Uterus (tissue), 4 donors: ENCODE measurements around the gene SGIP1. TPM values are rescaled to one million over a fixed set of nuclear protein-coding genes. Genes with fewer than 3 reads are reported as not detected.

Experiments
- DNase-seq, 2 donors: peaks; one replicate each; pipeline ENCODE4 v3.0.0-alpha.2; 2019 to 2020
- H3K27ac ChIP-seq, 2 donors: fragments of 200-600 bp; sonication (generic); 1 replicate in 1 of 2; 2 replicates in 1 of 2; pipeline ENCODE4 v1.5.1; 2016 to 2018
- H3K27me3 ChIP-seq, 2 donors: fragments of 200-600 bp; sonication (generic); one replicate each; pipeline ENCODE4 v1.5.1; 2018 to 2019; ENCODE audit warnings: control low read depth in 1 of 2
- H3K36me3 ChIP-seq, 2 donors: fragments of 200-600 bp; sonication (generic); one replicate each; pipeline ENCODE4 v1.5.1; 2019; ENCODE audit warnings: control low read depth in 1 of 2
- H3K4me1 ChIP-seq, 2 donors: fragments of 200-600 bp; sonication (generic); one replicate each; pipeline ENCODE4 v1.5.1; 2018 to 2019; ENCODE audit warnings: control low read depth in 1 of 2
- H3K4me3 ChIP-seq, 2 donors: fragments of 200-600 bp; sonication (generic); 1 replicate in 1 of 2; 2 replicates in 1 of 2; pipeline ENCODE4 v1.5.1; 2018 to 2019; ENCODE audit warnings: mild to moderate bottlenecking in 1 of 2
- H3K9me3 ChIP-seq, 2 donors: fragments of 200-600 bp; sonication (generic); one replicate each; pipeline ENCODE4 v1.5.1; 2019; ENCODE audit warnings: control low read depth in 1 of 2
- POLR2A ChIP-seq, 2 donors: fragments of 450-650 bp; IDR thresholded peaks; one replicate each; pipeline ENCODE4 v1.6.1; 2016; ENCODE audit warnings: antibody characterized with exemption in 2 of 2, mild to moderate bottlenecking in 1 of 2, moderate library complexity in 1 of 2
- intact Hi-C: fragments of 100-400 bp; cut with DNase I; formaldehyde crosslinking; loops from one replicate; pipeline ENCODE4 v1.15.1; 2023; ENCODE audit warnings: low total_unique reads
- total RNA-seq, 4 donors: library from RNA; depleted of rRNA in 3 of 4; stranded (reverse); fragments of >200 nt in 3 of 4; gene quantifications; one replicate each; pipeline versions ENCODE4 v1.1.0 to v1.2.4, GENCODE V29; 2014 to 2023
- TF ChIP-seq, protein P1 (sequence below), 4 experiments: fragments of 200-600 bp in 2 of 4; fragments of 450-650 bp in 2 of 4; sonication (generic) in 2 of 4; IDR thresholded peaks; one replicate each; pipeline ENCODE4 v1.5.1; 2016 to 2019; ENCODE audit warnings: antibody characterized with exemption in 4 of 4, mild to moderate bottlenecking in 2 of 4, moderate library complexity in 1 of 4
- donor health status: DM: yes; HTN: yes; CAD: no.

SGIP1 gene
- total RNA-seq, 4 donors from 2014 or later: 2.8 to 23.0 (median 6.4) TPM

DNA sequence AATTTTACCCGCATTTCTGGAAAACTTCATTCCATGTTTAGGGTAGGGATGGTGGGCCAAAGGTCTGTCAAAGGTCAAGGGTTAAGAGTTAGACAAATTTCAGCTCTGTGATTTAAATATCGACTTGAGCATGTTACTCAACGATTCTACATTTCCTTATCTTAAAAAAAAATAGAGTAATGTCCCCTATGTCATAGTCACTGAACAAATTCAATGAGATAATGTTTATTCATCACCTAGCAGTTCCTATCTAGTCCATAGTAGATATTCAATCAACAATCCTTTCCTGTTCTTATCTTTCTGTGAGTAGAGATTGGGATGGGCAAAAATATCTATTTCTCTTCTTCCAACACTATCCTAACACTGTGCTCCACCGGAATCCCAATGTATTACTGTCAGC is 217.2 kb downstream of the SGIP1 start:
- Histone ChIP-seq H3K27me3 (no peaks in the 10 kb centered on the region), H3K4me3 (no peak overlapping the region), H3K27ac (no peak overlapping the region), H3K36me3 (no peaks in the 10 kb centered on the region), H3K9me3 (no peaks in the 10 kb centered on the region), H3K4me1 (no peaks in the 10 kb centered on the region)
- intact Hi-C loops: no loop called here
- no peak for TF ChIP-seq POLR2A (IDR thresholded peaks at IDR 0.05)
- TF ChIP-seq, protein P1, sequence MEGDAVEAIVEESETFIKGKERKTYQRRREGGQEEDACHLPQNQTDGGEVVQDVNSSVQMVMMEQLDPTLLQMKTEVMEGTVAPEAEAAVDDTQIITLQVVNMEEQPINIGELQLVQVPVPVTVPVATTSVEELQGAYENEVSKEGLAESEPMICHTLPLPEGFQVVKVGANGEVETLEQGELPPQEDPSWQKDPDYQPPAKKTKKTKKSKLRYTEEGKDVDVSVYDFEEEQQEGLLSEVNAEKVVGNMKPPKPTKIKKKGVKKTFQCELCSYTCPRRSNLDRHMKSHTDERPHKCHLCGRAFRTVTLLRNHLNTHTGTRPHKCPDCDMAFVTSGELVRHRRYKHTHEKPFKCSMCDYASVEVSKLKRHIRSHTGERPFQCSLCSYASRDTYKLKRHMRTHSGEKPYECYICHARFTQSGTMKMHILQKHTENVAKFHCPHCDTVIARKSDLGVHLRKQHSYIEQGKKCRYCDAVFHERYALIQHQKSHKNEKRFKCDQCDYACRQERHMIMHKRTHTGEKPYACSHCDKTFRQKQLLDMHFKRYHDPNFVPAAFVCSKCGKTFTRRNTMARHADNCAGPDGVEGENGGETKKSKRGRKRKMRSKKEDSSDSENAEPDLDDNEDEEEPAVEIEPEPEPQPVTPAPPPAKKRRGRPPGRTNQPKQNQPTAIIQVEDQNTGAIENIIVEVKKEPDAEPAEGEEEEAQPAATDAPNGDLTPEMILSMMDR (IDR thresholded peaks at IDR 0.05): no peak
- DNase-seq: no peak

- H3K36me3 ChIP-seq: no peaks in the 10 kb centered on the region
- peak within 1 kb of the TSS; percentile 11 to 16 for H3K4me3 ChIP-seq
- no peaks in the 10 kb centered on the region for H3K4me1 ChIP-seq
- H3K9me3 ChIP-seq: no peaks in the 10 kb centered on the region
- peak; percentile 24 to 26 for DNase-seq
- TF ChIP-seq POLR2A (IDR thresholded peaks at IDR 0.05): no peak
- TF ChIP-seq, protein P1 (IDR thresholded peaks at IDR 0.05): no peak
- intact Hi-C loops: no loop called here
- H3K27me3 ChIP-seq: no peaks in the 10 kb centered on the region
- peak within 1 kb of the TSS in 1 of 2 donors; percentile 6 for H3K27ac ChIP-seq
These were observed 218.1 kb downstream of the SGIP1 start, which contains the start of gene DYNLT5 for GRCh38 chr1:66752000-66752592. TSS of gene DYNLT5 (plus strand) at chr1:66752459. CDS start at chr1:66754659, 2,200 bp downstream.

DNA sequence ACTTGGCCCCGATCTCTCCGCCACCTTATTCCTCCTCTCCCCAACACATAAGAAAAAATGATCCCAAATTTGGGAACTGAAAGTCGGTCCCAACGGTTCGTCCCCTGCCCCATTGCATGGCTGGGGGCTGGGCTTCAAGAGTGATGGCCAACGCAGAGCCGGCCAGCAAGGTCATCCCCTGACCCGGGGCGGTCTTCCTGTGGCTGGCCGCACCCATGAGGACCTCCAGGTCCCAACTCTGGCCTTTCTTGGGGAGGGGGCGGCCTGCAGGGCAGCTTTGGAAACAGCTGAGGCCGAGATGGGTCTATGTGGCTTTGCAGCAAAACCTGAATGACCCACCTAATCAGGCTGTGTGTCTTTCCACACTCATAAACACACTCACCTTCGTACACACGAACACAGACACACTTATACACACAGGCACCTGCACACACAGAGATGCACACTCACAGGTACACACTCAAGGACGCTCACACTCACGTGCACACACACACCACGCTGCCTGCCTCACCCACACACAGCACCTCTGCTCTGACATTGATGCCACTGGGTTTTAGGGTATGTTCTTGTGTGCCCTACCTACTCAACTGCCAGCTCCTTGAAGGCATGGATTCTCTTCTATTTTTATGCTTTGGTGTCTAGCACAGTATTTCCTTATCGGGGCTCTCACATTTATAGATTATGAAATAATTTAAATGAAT is 218.9 kb downstream of the SGIP1 start:
- no peaks in the 10 kb centered on the region for H3K36me3 ChIP-seq
- no peak for TF ChIP-seq POLR2A (IDR thresholded peaks at IDR 0.05)
- TF ChIP-seq, protein P1 (IDR thresholded peaks at IDR 0.05): no peak
- no peak for DNase-seq
- no peaks in the 10 kb centered on the region for H3K9me3 ChIP-seq
- H3K27ac ChIP-seq: peak overlapping the region in 1 of 2 donors; percentile 6
- H3K4me3 ChIP-seq: peak overlapping the region; percentile 11 to 16
- intact Hi-C loops: no loop called here
- H3K4me1 ChIP-seq: no peaks in the 10 kb centered on the region
- H3K27me3 ChIP-seq: no peaks in the 10 kb centered on the region

GRCh38 chr1:66757722-66758240 is 223.8 kb downstream of the SGIP1 start:
- Histone ChIP-seq H3K36me3 (no peaks in the 10 kb centered on the region), H3K27ac (no peak overlapping the region), H3K4me3 (no peak overlapping the region), H3K4me1 (no peaks in the 10 kb centered on the region), H3K27me3 (no peaks in the 10 kb centered on the region), H3K9me3 (no peaks in the 10 kb centered on the region)
- no peak for DNase-seq
- no peak for TF ChIP-seq POLR2A (IDR thresholded peaks at IDR 0.05)
- TF ChIP-seq, protein P1 (IDR thresholded peaks at IDR 0.05): no peak
- intact Hi-C loops: no loop called here

GRCh38 chr1:66758241-66758755 is 224.3 kb downstream of the SGIP1 start:
- Histone ChIP-seq H3K9me3 (no peaks in the 10 kb centered on the region), H3K27me3 (no peaks in the 10 kb centered on the region), H3K27ac (no peak overlapping the region), H3K4me3 (no peak overlapping the region), H3K4me1 (no peaks in the 10 kb centered on the region), H3K36me3 (no peaks in the 10 kb centered on the region)
- no peak for TF ChIP-seq POLR2A (IDR thresholded peaks at IDR 0.05)
- TF ChIP-seq, protein P1 (IDR thresholded peaks at IDR 0.05): no peak
- intact Hi-C loops: no loop called here
- no peak for DNase-seq
